MCF 10A (cell line): ENCODE measurements around the gene AKAP9. TPM values are rescaled to one million over a fixed set of nuclear protein-coding genes. Genes with fewer than 3 reads are reported as not detected.

Source experiments
- BruUV-seq: library from RNA; stranded (reverse); fragments of 400-500 nt; replicated peaks from 2 replicates; lab custom pipeline; 2021; lab: Mats Ljungman, UMichigan
- CTCF ChIA-PET: fragments of 300-600 bp; sonication (Branson Sonifier 250); formaldehyde crosslinking; extraction: SDS; loops from one replicate; lab custom pipeline; 2021; ENCODE audit warnings: antibody characterized with exemption, inconsistent platforms; lab: Yijun Ruan, JAX
- POLR2A ChIA-PET: fragments of 300-600, 350-650 bp; sonication (Branson Sonifier 250); formaldehyde crosslinking; extraction: SDS; loops from one replicate; lab custom pipeline; 2020; ENCODE audit warnings: antibody characterized with exemption, inconsistent platforms; lab: Yijun Ruan, JAX
- DNase-seq: peaks from one replicate; pipeline ENCODE4 v3.0.0-alpha.2; 2018; ENCODE audit not compliant: unreplicated experiment
- H3K27ac Mint-ChIP-seq: one replicate; pipeline ENCODE4 v1.8.0; 2022; ENCODE audit warnings: mild to moderate bottlenecking, low read depth, mixed read lengths; ENCODE audit not compliant: unreplicated experiment
- H3K27me3 Mint-ChIP-seq: one replicate; pipeline ENCODE4 v1.8.0; 2022; ENCODE audit warnings: mixed read lengths; ENCODE audit not compliant: insufficient read depth, unreplicated experiment
- H3K36me3 Mint-ChIP-seq: one replicate; pipeline ENCODE4 v1.8.0; 2022; ENCODE audit warnings: mild to moderate bottlenecking, moderate library complexity, mixed read lengths; ENCODE audit not compliant: insufficient read depth, unreplicated experiment
- H3K4me1 Mint-ChIP-seq: one replicate; pipeline ENCODE4 v1.8.0; 2022; ENCODE audit warnings: mixed read lengths; ENCODE audit not compliant: insufficient read depth, unreplicated experiment
- H3K4me3 Mint-ChIP-seq: one replicate; pipeline ENCODE4 v1.8.0; 2022; ENCODE audit warnings: mild to moderate bottlenecking, moderate library complexity, mixed read lengths; ENCODE audit not compliant: unreplicated experiment
- H3K9me3 Mint-ChIP-seq: one replicate; pipeline ENCODE4 v1.8.0; 2022; ENCODE audit warnings: mixed read lengths; ENCODE audit not compliant: unreplicated experiment
- CTCF ChIP-seq: fragments of 200-600 bp; IDR thresholded peaks from one replicate; pipeline ENCODE4 v1.8.0; 2022; ENCODE audit warnings: antibody characterized with exemption, mild to moderate bottlenecking; ENCODE audit not compliant: unreplicated experiment
- intact Hi-C: fragments of 100-400 bp; cut with micrococcal nuclease; formaldehyde crosslinking; loops from 2 replicates; pipeline ENCODE4 v1.14.1; 2022
- total RNA-seq: library from RNA; stranded (reverse); gene quantifications from 2 replicates; pipeline ENCODE4 v1.2.3, GENCODE V29; 2022

AKAP9 gene
- total RNA-seq, 1 experiment from 2014 or later: 39.2 TPM

- POLR2A ChIA-PET: interaction anchor here (0.6 kb wide), 1 partner anchor 12 kb away, joined by 3 read pairs; no protein-coding TSS in a partner anchor
- no peaks in the 10 kb centered on the region for H3K9me3 Mint-ChIP-seq
- H3K4me1 Mint-ChIP-seq: peaks cover 9% of the 10 kb centered on the region
- H3K36me3 Mint-ChIP-seq: peaks cover 38% of the 10 kb centered on the region
- peak; percentile 51 for DNase-seq
- no peak for TF ChIP-seq CTCF
- intact Hi-C loops: no loop called here
- peak overlapping the region; percentile 1 for H3K27ac Mint-ChIP-seq
- no peaks in the 10 kb centered on the region for H3K27me3 Mint-ChIP-seq
- no TSS peak for BruUV-seq
- H3K4me3 Mint-ChIP-seq: no peak overlapping the region
- CTCF ChIA-PET: no interaction called here
Measured at GRCh38 chr7:92034116-92034515, 93.5 kb downstream of the AKAP9 start.

GRCh38 chr7:92035576-92035975 lies 94.9 kb downstream of the AKAP9 start:
- intact Hi-C loops: no loop called here
- POLR2A ChIA-PET: no interaction called here
- H3K4me3 Mint-ChIP-seq: no peak overlapping the region
- H3K27me3 Mint-ChIP-seq: no peaks in the 10 kb centered on the region
- no peaks in the 10 kb centered on the region for H3K9me3 Mint-ChIP-seq
- no peak for DNase-seq
- CTCF ChIA-PET: interaction anchor here (0.7 kb wide), 1 partner anchor 14 kb away, joined by 3 read pairs; no protein-coding TSS in a partner anchor
- no TSS peak for BruUV-seq
- no peak overlapping the region for H3K27ac Mint-ChIP-seq
- no peak for TF ChIP-seq CTCF
- peaks cover 9% of the 10 kb centered on the region for H3K4me1 Mint-ChIP-seq
- peaks cover 31% of the 10 kb centered on the region for H3K36me3 Mint-ChIP-seq

GRCh38 chr7:92039900-92040299 lies 99.2 kb downstream of the AKAP9 start:
- Mint-ChIP-seq H3K27ac (no peak overlapping the region), H3K4me1 (no peaks in the 10 kb centered on the region), H3K36me3 (peaks cover 45% of the 10 kb centered on the region), H3K27me3 (no peaks in the 10 kb centered on the region), H3K9me3 (no peaks in the 10 kb centered on the region), H3K4me3 (no peak overlapping the region)
- ChIA-PET CTCF (interaction anchor here (0.6 to 1.3 kb wide), 2 partner anchors 10 to 173 kb away, joined by 4 to 6 read pairs; no protein-coding TSS in a partner anchor), POLR2A (interaction anchor here (0.6 to 0.9 kb wide), 4 partner anchors 23 to 80 kb away, joined by 3 to 4 read pairs (median 3); no protein-coding TSS in a partner anchor)
- BruUV-seq: no TSS peak
- intact Hi-C loops: no loop called here
- TF ChIP-seq CTCF: no peak
- no peak for DNase-seq

GRCh38 chr7:92042056-92042737 lies 101.5 kb downstream of the AKAP9 start:
- peaks cover 56% of the 10 kb centered on the region for H3K36me3 Mint-ChIP-seq
- ChIA-PET CTCF (interaction anchor here (0.6 to 0.7 kb wide), 2 partner anchors 156 to 473 kb away, joined by 3 read pairs; no protein-coding TSS in a partner anchor), POLR2A (interaction anchor here (0.7 kb wide), 1 partner anchor 15 kb away, joined by 3 read pairs; no protein-coding TSS in a partner anchor)
- no peak overlapping the region for H3K27ac Mint-ChIP-seq
- no peak overlapping the region for H3K4me3 Mint-ChIP-seq
- H3K9me3 Mint-ChIP-seq: no peaks in the 10 kb centered on the region
- DNase-seq: no peak
- intact Hi-C loops: no loop called here
- no peaks in the 10 kb centered on the region for H3K4me1 Mint-ChIP-seq
- TF ChIP-seq CTCF: no peak
- BruUV-seq: no TSS peak
- H3K27me3 Mint-ChIP-seq: no peaks in the 10 kb centered on the region
